Ishikawa (cell line): Measurements from ENCODE around the gene ZMYND8.
A peak's percentile ranks its signal among the peaks of the same experiment; 100 is the strongest.

Experiments used
- CEBPB ChIP-seq: IDR thresholded peaks from 2 replicates; pipeline ENCODE4 v1.6.1; 2012
- CREB1 ChIP-seq: IDR thresholded peaks from 2 replicates; pipeline ENCODE4 v1.6.1; 2012; ENCODE audit warnings: low read depth
- EGR1 ChIP-seq: IDR thresholded peaks from 2 replicates; pipeline ENCODE4 v1.6.1; 2012
- EP300 ChIP-seq: IDR thresholded peaks from 2 replicates; pipeline ENCODE4 v1.6.1; 2012; ENCODE audit warnings: borderline replicate concordance
- FOXM1 ChIP-seq: IDR thresholded peaks from 2 replicates; pipeline ENCODE4 v1.6.1; 2012; ENCODE audit warnings: low read depth, borderline replicate concordance
- NFIC ChIP-seq: IDR thresholded peaks from 2 replicates; pipeline ENCODE4 v1.6.1; 2012
- RAD21 ChIP-seq: IDR thresholded peaks from 2 replicates; pipeline ENCODE4 v1.6.1; 2012; ENCODE audit warnings: low read depth
- TAF1 ChIP-seq: IDR thresholded peaks from 2 replicates; pipeline ENCODE4 v1.6.1; 2012; ENCODE audit warnings: low read depth, mild to moderate bottlenecking
- TCF12 ChIP-seq: IDR thresholded peaks from 2 replicates; pipeline ENCODE4 v1.6.1; 2012; ENCODE audit warnings: low read depth
- TEAD4 ChIP-seq: IDR thresholded peaks from 2 replicates; pipeline ENCODE4 v1.6.1; 2012
- YY1 ChIP-seq: IDR thresholded peaks from 2 replicates; pipeline ENCODE4 v1.6.1; 2012; ENCODE audit warnings: low read depth
- ZBTB7A ChIP-seq: IDR thresholded peaks from 2 replicates; pipeline ENCODE4 v1.6.1; 2012; ENCODE audit warnings: low read depth
- TF ChIP-seq, protein P1 (sequence below): IDR thresholded peaks from 2 replicates; pipeline ENCODE4 v1.6.1; 2012
- TF ChIP-seq, protein P2 (sequence below): IDR thresholded peaks from 2 replicates; pipeline ENCODE4 v1.6.1; 2012
- TF ChIP-seq, protein P3 (sequence below): IDR thresholded peaks from 2 replicates; pipeline ENCODE4 v1.6.1; 2012; ENCODE audit warnings: low read depth, mild to moderate bottlenecking

The ZMYND8 gene

DNA sequence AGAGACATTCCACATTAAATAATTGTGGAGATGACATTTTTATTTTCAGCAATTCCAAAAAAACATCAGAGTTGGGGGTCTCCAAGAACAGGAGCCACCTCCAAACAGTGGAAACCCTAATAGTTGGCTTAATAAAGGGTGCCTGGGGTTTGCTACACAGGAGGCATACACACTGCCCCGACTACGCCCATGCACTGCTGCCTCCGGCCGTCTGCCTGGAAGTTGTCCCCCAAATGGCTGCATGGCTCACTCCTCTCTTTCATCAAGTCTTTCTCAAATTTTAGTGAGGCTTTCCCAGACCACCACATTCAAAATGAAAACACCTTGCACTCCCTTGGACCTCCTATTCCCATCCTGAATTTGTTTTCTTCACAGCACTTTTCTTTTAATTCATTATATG is 58.8 kb downstream of the ZMYND8 start:
- TF ChIP-seq EGR1: no peak
- no peak for TF ChIP-seq TEAD4
- TF ChIP-seq, protein P1, sequence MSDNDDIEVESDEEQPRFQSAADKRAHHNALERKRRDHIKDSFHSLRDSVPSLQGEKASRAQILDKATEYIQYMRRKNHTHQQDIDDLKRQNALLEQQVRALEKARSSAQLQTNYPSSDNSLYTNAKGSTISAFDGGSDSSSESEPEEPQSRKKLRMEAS: no peak
- TF ChIP-seq, protein P2, sequence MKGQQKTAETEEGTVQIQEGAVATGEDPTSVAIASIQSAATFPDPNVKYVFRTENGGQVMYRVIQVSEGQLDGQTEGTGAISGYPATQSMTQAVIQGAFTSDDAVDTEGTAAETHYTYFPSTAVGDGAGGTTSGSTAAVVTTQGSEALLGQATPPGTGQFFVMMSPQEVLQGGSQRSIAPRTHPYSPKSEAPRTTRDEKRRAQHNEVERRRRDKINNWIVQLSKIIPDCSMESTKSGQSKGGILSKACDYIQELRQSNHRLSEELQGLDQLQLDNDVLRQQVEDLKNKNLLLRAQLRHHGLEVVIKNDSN: no peak
- TF ChIP-seq CREB1: no peak

DNA sequence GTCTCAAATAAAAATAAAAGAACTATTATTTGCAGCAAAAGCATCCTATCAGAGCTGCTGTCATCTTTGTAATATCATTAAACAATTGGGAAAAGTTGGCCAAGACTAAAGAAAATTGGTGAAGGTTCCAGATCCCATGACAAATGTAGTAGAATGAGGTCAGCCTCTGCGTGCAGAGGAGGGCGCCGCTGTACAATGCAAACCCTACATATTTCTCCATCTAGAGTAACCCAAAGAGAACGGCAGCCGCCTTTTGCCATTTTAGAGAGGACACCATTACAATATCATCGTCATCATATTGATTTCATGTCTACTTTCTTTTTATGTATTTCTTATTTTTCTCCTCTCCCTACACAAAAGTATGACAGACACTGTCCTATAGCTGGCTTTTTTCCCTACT is 59.5 kb downstream of the ZMYND8 start:
- peak; percentile 59 for TF ChIP-seq RAD21
- TF ChIP-seq EP300: no peak

DNA sequence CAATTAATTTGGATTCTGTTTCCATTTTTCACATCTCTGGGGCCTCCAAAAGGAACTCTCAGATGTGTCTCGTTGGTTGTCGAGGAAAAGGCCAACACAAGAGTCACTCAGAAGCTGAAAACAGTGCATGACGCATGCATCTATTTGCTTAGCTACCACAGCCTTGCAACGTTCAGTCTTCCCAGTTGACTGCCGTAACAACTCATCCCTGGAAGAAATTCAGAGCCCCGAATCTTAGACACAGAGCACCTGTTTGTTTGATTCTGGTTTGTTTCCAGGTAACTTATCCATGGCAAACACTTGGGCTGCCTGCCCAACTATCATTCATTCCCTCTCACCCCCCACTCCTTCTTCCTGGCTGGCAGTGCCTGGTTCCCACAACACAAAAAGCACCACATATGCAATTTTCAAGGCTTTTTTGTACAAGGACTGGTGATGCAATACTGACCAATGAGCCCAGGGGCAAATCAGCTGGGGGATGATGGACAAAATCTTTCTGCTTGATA is 60.5 kb downstream of the ZMYND8 start:
- no peak for TF ChIP-seq NFIC

DNA sequence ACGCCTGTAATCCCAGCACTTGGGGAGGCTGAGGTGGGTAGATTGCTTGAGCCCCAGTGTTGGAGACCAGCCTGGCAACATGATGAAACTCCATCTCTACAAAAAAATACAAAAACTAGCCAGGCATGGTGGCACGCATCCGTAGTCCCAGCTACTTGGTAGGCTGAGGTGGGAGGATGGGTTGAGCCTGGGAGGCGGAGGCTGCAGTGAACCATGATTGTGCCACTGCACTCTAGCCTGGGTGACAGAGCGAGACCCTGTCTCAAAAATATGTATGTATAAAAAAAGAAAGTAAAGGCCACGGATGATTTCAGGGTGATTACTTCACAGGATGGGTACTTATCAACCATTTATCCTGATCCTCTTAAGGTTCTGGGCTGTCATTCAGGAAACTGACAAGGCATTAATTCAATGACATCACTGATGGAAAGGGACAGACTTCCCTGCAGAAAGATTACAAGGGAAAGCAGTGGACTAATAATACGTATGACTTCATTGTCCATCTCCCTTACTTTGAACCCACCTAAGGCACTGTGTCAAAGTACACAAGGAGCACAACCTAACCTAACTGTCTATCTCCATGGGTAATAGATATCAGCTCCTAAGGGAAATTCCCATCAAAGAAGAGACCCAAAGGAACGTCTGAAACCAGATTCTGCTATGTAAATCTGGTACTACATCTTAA is 61.2 kb downstream of the ZMYND8 start:
- TF ChIP-seq CEBPB (no peak), TEAD4 (no peak), TAF1 (no peak), TCF12 (no peak), YY1 (no peak), CREB1 (no peak), NFIC (no peak), ZBTB7A (no peak), FOXM1 (no peak), EGR1 (no peak), RAD21 (no peak), EP300 (no peak)
- TF ChIP-seq, protein P1: no peak
- TF ChIP-seq, protein P3, sequence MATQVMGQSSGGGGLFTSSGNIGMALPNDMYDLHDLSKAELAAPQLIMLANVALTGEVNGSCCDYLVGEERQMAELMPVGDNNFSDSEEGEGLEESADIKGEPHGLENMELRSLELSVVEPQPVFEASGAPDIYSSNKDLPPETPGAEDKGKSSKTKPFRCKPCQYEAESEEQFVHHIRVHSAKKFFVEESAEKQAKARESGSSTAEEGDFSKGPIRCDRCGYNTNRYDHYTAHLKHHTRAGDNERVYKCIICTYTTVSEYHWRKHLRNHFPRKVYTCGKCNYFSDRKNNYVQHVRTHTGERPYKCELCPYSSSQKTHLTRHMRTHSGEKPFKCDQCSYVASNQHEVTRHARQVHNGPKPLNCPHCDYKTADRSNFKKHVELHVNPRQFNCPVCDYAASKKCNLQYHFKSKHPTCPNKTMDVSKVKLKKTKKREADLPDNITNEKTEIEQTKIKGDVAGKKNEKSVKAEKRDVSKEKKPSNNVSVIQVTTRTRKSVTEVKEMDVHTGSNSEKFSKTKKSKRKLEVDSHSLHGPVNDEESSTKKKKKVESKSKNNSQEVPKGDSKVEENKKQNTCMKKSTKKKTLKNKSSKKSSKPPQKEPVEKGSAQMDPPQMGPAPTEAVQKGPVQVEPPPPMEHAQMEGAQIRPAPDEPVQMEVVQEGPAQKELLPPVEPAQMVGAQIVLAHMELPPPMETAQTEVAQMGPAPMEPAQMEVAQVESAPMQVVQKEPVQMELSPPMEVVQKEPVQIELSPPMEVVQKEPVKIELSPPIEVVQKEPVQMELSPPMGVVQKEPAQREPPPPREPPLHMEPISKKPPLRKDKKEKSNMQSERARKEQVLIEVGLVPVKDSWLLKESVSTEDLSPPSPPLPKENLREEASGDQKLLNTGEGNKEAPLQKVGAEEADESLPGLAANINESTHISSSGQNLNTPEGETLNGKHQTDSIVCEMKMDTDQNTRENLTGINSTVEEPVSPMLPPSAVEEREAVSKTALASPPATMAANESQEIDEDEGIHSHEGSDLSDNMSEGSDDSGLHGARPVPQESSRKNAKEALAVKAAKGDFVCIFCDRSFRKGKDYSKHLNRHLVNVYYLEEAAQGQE: no peak
- TF ChIP-seq, protein P2: no peak

DNA sequence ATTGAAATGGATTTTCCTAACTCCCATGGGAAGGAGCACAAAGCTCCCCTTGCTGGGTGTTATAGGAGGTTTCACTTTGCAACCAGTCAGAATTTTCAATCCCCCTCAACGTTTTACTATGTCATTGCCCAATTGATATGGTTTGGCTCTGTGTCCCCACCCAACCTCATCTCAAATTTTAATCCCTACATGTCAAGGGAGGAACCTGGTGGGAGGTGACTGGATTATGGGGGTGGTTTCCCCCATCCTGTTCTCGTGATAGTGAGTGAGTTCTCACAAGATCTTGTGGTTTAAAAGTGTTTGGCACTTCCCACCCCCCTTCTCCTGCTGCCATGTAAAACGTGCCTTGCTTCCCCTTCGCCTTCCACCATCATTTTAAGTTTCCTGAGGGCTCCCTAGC is 62.9 kb downstream of the ZMYND8 start:
- TF ChIP-seq TCF12 (no peak), CREB1 (no peak), TAF1 (no peak), NFIC (no peak)
- TF ChIP-seq, protein P1: no peak
- TF ChIP-seq, protein P3: no peak

DNA sequence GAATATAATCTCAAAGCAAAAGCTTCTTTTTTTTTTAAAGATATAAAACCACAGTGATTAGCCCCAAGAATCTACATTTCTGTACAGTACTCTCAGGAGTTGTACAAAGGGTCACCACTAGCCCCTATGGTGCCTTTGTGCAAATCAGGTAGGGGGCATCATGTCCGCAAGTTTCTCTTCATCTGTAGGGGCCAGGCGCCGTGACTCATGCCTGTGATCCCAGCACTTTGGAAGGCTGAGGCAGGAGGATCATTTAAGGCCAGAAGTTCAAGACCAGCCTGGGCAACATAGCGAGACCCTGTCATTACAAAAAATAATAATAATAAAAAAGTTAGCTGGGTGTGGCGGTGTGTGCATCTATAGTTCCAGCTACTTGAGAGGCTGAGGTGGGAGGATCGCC is 63.9 kb downstream of the ZMYND8 start:
- TF ChIP-seq, protein P3: no peak
